ENCODE results near the gene TNPO1.

Gene TNPO1

GRCh38 chr5:72956324-72957140, 140.1 kb downstream of the TNPO1 start (continued):
- TF ChIP-seq WT1 (tag by site-specific recombination; IDR thresholded peaks at IDR 0.05), result no peak
- no peak for TF ChIP-seq SCRT1 (tag by site-specific recombination; IDR thresholded peaks at IDR 0.05; ENCODE audit: borderline replicate concordance)
- TF ChIP-seq ZNF670 (tag by site-specific recombination; IDR thresholded peaks at IDR 0.05; ENCODE audit: low read depth), result no peak
- TF ChIP-seq ZNF114 (tag by site-specific recombination; IDR thresholded peaks at IDR 0.05), result no peak
- TF ChIP-seq AEBP2 (tag by site-specific recombination; IDR thresholded peaks at IDR 0.05; ENCODE audit: borderline replicate concordance), result no peak
- TF ChIP-seq ZNF704 (tag by site-specific recombination; IDR thresholded peaks at IDR 0.05), result no peak
- TF ChIP-seq ZNF24 (tag by site-specific recombination; IDR thresholded peaks at IDR 0.05), result no peak
- no peak for TF ChIP-seq ZNF239 (tag by site-specific recombination; IDR thresholded peaks at IDR 0.05)
- no peak for TF ChIP-seq ZBTB8A (tag by site-specific recombination; IDR thresholded peaks at IDR 0.05)
- no peak for TF ChIP-seq TRIM28 (IDR thresholded peaks at IDR 0.05; ENCODE audit: borderline replicate concordance, low read length)
- TF ChIP-seq, protein P1, sequence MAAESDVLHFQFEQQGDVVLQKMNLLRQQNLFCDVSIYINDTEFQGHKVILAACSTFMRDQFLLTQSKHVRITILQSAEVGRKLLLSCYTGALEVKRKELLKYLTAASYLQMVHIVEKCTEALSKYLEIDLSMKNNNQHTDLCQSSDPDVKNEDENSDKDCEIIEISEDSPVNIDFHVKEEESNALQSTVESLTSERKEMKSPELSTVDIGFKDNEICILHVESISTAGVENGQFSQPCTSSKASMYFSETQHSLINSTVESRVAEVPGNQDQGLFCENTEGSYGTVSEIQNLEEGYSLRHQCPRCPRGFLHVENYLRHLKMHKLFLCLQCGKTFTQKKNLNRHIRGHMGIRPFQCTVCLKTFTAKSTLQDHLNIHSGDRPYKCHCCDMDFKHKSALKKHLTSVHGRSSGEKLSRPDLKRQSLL (tag by site-specific recombination; IDR thresholded peaks at IDR 0.05), result no peak
- TF ChIP-seq ZNF843 (tag by site-specific recombination; IDR thresholded peaks at IDR 0.05), result no peak
- no peak for TF ChIP-seq YY2 (tag by site-specific recombination; IDR thresholded peaks at IDR 0.05)
- TF ChIP-seq ZNF416 (tag by site-specific recombination; IDR thresholded peaks at IDR 0.05), result no peak
- no peak for TF ChIP-seq CTCF (tag by site-specific recombination; IDR thresholded peaks at IDR 0.05)
- no peak for TF ChIP-seq ZSCAN23 (tag by site-specific recombination; IDR thresholded peaks at IDR 0.05)
- TF ChIP-seq ZNF654 (tag by site-specific recombination; IDR thresholded peaks at IDR 0.05; ENCODE audit: low read depth), result no peak
- TF ChIP-seq ZNF660 (tag by site-specific recombination; IDR thresholded peaks at IDR 0.05), result peak; percentile 15; the same call in 1 of the 2 replicates
- TF ChIP-seq, protein P2, sequence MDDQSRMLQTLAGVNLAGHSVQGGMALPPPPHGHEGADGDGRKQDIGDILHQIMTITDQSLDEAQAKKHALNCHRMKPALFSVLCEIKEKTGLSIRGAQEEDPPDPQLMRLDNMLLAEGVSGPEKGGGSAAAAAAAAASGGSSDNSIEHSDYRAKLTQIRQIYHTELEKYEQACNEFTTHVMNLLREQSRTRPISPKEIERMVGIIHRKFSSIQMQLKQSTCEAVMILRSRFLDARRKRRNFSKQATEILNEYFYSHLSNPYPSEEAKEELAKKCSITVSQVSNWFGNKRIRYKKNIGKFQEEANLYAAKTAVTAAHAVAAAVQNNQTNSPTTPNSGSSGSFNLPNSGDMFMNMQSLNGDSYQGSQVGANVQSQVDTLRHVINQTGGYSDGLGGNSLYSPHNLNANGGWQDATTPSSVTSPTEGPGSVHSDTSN (CRISPR knock-in tag; IDR thresholded peaks at IDR 0.05), result no peak
- TF ChIP-seq MEIS1 (CRISPR knock-in tag; IDR thresholded peaks at IDR 0.05; ENCODE audit: borderline replicate concordance), result no peak
- TF ChIP-seq ZNF529 (tag by site-specific recombination; IDR thresholded peaks at IDR 0.05; ENCODE audit: insufficient replicate concordance), result no peak
- no peak for TF ChIP-seq ZNF426 (tag by site-specific recombination; IDR thresholded peaks at IDR 0.05)
- no peak for TF ChIP-seq ZNF777 (tag by site-specific recombination; IDR thresholded peaks at IDR 0.05; ENCODE audit: borderline replicate concordance)
- no peak for TF ChIP-seq REPIN1 (tag by site-specific recombination; IDR thresholded peaks at IDR 0.05; ENCODE audit: low read depth)
- TF ChIP-seq ZNF677 (tag by site-specific recombination; IDR thresholded peaks at IDR 0.05), result 0 out of 2 replicates have a peak, but pooled peaks have one; percentile 38
- TF ChIP-seq ZNF174 (tag by site-specific recombination; IDR thresholded peaks at IDR 0.05), result no peak
- TF ChIP-seq, protein P3, sequence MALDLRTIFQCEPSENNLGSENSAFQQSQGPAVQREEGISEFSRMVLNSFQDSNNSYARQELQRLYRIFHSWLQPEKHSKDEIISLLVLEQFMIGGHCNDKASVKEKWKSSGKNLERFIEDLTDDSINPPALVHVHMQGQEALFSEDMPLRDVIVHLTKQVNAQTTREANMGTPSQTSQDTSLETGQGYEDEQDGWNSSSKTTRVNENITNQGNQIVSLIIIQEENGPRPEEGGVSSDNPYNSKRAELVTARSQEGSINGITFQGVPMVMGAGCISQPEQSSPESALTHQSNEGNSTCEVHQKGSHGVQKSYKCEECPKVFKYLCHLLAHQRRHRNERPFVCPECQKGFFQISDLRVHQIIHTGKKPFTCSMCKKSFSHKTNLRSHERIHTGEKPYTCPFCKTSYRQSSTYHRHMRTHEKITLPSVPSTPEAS (tag by site-specific recombination; IDR thresholded peaks at IDR 0.05), result no peak
- TF ChIP-seq ZNF280C (tag by site-specific recombination; IDR thresholded peaks at IDR 0.05), result no peak
- no peak for TF ChIP-seq HOXD13 (CRISPR knock-in tag; IDR thresholded peaks at IDR 0.05; ENCODE audit: borderline replicate concordance)
- no peak for TF ChIP-seq MZF1 (tag by site-specific recombination; IDR thresholded peaks at IDR 0.05; ENCODE audit: borderline replicate concordance)
